Upper lobe of right lung (tissue), 1 donor: Measurements from ENCODE around the gene SYDE1. TPM values are rescaled to one million over a fixed set of nuclear protein-coding genes. Genes with fewer than 3 reads are reported as not detected.

Experiments used
- ATAC-seq: fragments of 200-7000 bp; cut with Tn5 transposase; one replicate; pipeline ENCODE4 v1.9.1; 2020; ENCODE audit warnings: mild to moderate bottlenecking, moderate library complexity
- DNase-seq: peaks from one replicate; pipeline ENCODE4 v3.0.0-alpha.2; 2020
- H3K27ac ChIP-seq: fragments of 200-600 bp; one replicate; pipeline ENCODE4 v1.8.0; 2022
- H3K27me3 ChIP-seq: fragments of 200-600 bp; one replicate; pipeline ENCODE4 v1.8.0; 2022; ENCODE audit warnings: mild to moderate bottlenecking
- H3K36me3 ChIP-seq: fragments of 200-600 bp; one replicate; pipeline ENCODE4 v1.8.0; 2022
- H3K4me1 ChIP-seq: fragments of 200-600 bp; one replicate; pipeline ENCODE4 v1.8.0; 2022
- H3K4me3 ChIP-seq: fragments of 200-600 bp; one replicate; pipeline ENCODE4 v1.8.0; 2022; ENCODE audit warnings: mild to moderate bottlenecking
- H3K9me3 ChIP-seq: fragments of 200-600 bp; one replicate; pipeline ENCODE4 v1.8.0; 2022
- intact Hi-C: fragments of 100-400 bp; cut with DNase I; formaldehyde crosslinking; loops from one replicate; pipeline ENCODE4 v1.11.0; 2022
- total RNA-seq: library from RNA; stranded (reverse); fragmentation: NEBNext Ultra II Directional; extraction: Animal tissue kit (Norgen Biotek cat#: 25700); gene quantifications from one replicate; pipeline ENCODE4 v1.2.1, GENCODE V29; 2021
- TF ChIP-seq, protein P1 (sequence below): fragments of 200-600 bp; IDR thresholded peaks from one replicate; pipeline ENCODE4 v1.8.0; 2022; ENCODE audit warnings: antibody characterized with exemption
- donor health status: DM: no; HTN: yes; CAD: no; lungs with severe emphysema.

Gene SYDE1
- total RNA-seq, 1 donor from 2014 or later: 25.8 TPM

GRCh38 chr19:15120135-15121026 is 13.2 kb downstream of the SYDE1 start:
- H3K27me3 ChIP-seq: no peaks in the 10 kb centered on the region
- DNase-seq (no peak), ATAC-seq (no peak)
- H3K4me1 ChIP-seq: peaks cover 10% of the 10 kb centered on the region
- TF ChIP-seq, protein P1, sequence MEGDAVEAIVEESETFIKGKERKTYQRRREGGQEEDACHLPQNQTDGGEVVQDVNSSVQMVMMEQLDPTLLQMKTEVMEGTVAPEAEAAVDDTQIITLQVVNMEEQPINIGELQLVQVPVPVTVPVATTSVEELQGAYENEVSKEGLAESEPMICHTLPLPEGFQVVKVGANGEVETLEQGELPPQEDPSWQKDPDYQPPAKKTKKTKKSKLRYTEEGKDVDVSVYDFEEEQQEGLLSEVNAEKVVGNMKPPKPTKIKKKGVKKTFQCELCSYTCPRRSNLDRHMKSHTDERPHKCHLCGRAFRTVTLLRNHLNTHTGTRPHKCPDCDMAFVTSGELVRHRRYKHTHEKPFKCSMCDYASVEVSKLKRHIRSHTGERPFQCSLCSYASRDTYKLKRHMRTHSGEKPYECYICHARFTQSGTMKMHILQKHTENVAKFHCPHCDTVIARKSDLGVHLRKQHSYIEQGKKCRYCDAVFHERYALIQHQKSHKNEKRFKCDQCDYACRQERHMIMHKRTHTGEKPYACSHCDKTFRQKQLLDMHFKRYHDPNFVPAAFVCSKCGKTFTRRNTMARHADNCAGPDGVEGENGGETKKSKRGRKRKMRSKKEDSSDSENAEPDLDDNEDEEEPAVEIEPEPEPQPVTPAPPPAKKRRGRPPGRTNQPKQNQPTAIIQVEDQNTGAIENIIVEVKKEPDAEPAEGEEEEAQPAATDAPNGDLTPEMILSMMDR: no peak
- H3K9me3 ChIP-seq: no peaks in the 10 kb centered on the region
- H3K4me3 ChIP-seq: no peak overlapping the region
- H3K27ac ChIP-seq: no peak overlapping the region
- peaks cover 69% of the 10 kb centered on the region for H3K36me3 ChIP-seq
- intact Hi-C loops: no loop called here

- Histone ChIP-seq H3K4me3 (no peak overlapping the region), H3K4me1 (peaks cover 10% of the 10 kb centered on the region), H3K27me3 (no peaks in the 10 kb centered on the region), H3K36me3 (peaks cover 48% of the 10 kb centered on the region), H3K9me3 (no peaks in the 10 kb centered on the region), H3K27ac (no peak overlapping the region)
- no peak for ATAC-seq
- DNase-seq: no peak
- TF ChIP-seq, protein P1: no peak
- intact Hi-C loops: no loop called here
These were observed 15.3 kb downstream of the SYDE1 start for GRCh38 chr19:15122331-15123030.

DNA sequence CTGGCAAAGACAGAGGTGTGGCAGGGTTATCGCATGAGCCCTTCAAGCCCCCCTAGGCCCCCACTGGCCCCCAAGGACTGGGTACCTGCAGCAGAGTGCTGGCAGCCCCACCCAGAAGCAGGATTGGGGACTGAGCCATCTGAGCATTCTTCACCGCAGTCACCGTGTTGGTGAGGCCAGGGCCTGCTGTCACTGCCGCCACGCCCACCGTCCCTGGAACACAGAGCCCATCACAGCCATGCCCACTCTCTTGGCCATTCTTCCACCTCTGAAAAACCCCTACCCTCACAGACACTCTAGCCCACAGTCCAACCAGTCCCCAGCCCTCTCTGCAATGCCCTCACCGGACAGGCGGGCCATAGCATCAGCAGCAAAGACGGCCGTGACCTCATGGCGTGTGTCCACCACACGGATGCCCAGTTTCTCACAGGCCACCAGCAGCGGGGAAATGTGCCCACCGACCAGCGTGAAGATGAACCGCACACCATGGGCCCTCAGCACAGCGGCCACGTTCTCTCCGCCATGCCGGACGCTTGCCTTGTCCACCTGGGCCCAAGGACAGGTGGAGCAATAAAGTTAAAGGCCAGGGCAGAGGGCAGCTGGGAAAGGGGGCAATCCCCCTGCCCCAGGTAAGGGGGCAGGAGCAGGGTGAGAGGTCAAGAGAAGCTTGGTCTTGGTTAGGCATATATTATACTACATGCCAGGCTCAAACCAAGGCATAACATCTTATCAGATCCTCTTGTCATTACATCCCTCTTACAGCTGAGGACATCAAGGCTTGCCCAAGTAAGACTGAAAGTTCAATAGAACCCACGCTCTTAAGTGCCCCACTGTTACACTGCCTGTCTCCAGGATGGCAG is 16.1 kb downstream of the SYDE1 start:
- H3K27ac ChIP-seq: no peak overlapping the region
- no peak overlapping the region for H3K4me3 ChIP-seq
- ATAC-seq: no peak
- TF ChIP-seq, protein P1: no peak
- H3K36me3 ChIP-seq: peaks cover 40% of the 10 kb centered on the region
- H3K9me3 ChIP-seq: no peaks in the 10 kb centered on the region
- H3K4me1 ChIP-seq: peaks cover 10% of the 10 kb centered on the region
- DNase-seq: no peak
- no peaks in the 10 kb centered on the region for H3K27me3 ChIP-seq
- intact Hi-C loops: no loop called here

- intact Hi-C loops: no loop called here
- Histone ChIP-seq H3K36me3 (peaks cover 33% of the 10 kb centered on the region), H3K4me3 (no peak overlapping the region), H3K27me3 (no peaks in the 10 kb centered on the region), H3K4me1 (peaks cover 10% of the 10 kb centered on the region), H3K27ac (peak overlapping the region; percentile 91), H3K9me3 (no peaks in the 10 kb centered on the region)
- no peak for DNase-seq
- no peak for ATAC-seq
- TF ChIP-seq, protein P1: no peak
These were observed 16.7 kb downstream of the SYDE1 start for GRCh38 chr19:15123900-15124299.

GRCh38 chr19:15124572-15125231 is 17.5 kb downstream of the SYDE1 start:
- H3K27ac ChIP-seq: peak overlapping the region; percentile 91
- peaks cover 27% of the 10 kb centered on the region for H3K36me3 ChIP-seq
- H3K27me3 ChIP-seq: no peaks in the 10 kb centered on the region
- DNase-seq (no peak), ATAC-seq (peak; percentile 2)
- TF ChIP-seq, protein P1: no peak
- peaks cover 10% of the 10 kb centered on the region for H3K4me1 ChIP-seq
- H3K9me3 ChIP-seq: no peaks in the 10 kb centered on the region
- intact Hi-C loops: no loop called here
- peak overlapping the region; percentile 85 for H3K4me3 ChIP-seq
